H1 (cell line): ENCODE measurements around the gene CSTF2. TPM values are rescaled to one million over a fixed set of nuclear protein-coding genes. Genes with fewer than 3 reads are reported as not detected.

Experiments used
- CTCF ChIA-PET: fragments of 300-600 bp; sonication (Branson Sonifier 250); formaldehyde crosslinking; loops from one replicate; lab custom pipeline; 2021; ENCODE audit not compliant: partially characterized antibody; lab: Charles Lee
- POLR2A ChIA-PET: fragments of 300-600 bp; sonication (Branson Sonifier 250); formaldehyde crosslinking; loops from one replicate; lab custom pipeline; 2021; ENCODE audit warnings: inconsistent platforms; ENCODE audit not compliant: partially characterized antibody; lab: Charles Lee
- DNase-seq, 2 experiments: peaks; one replicate each; pipeline versions ENCODE4 v3.0.0 to v3.0.0-alpha.2; 2010 to 2022; ENCODE audit warnings: low spot score in 2 of 2, low read depth in 1 of 2, mixed read lengths in 1 of 2
- FAIRE-seq: peaks from 2 replicates; lab custom pipeline; 2011; peaks lifted over from hg19 to GRCh38; lab: Jason Lieb, UNC
- H2AFZ ChIP-seq: 2 replicates; pipeline ENCODE4 v1.8.1; 2012; ENCODE audit warnings: low read length, inconsistent platforms
- H2AK5ac ChIP-seq: 2 replicates; pipeline ENCODE4 v1.6.1; 2013; ENCODE audit warnings: low read depth, low read length
- H2BK120ac ChIP-seq: replicated peaks from 2 replicates; pipeline ENCODE3; 2013; ENCODE audit warnings: low read depth, low read length, inconsistent platforms
- H2BK12ac ChIP-seq: 2 replicates; pipeline ENCODE4 v1.6.1; 2013; ENCODE audit warnings: low read depth, low read length
- H2BK15ac ChIP-seq: 2 replicates; pipeline ENCODE4 v1.6.1; 2013; ENCODE audit warnings: low read length
- H2BK20ac ChIP-seq: 2 replicates; pipeline ENCODE4 v1.6.1; 2013; ENCODE audit warnings: low read length
- H2BK5ac ChIP-seq: 2 replicates; pipeline ENCODE4 v1.6.1; 2013; ENCODE audit warnings: low read depth, low read length
- H3K14ac ChIP-seq: 2 replicates; pipeline ENCODE4 v1.6.1; 2013; ENCODE audit warnings: inconsistent platforms; ENCODE audit not compliant: insufficient read length
- H3K18ac ChIP-seq: 2 replicates; pipeline ENCODE4 v1.6.1; 2013; ENCODE audit warnings: low read length; ENCODE audit errors: extremely low read depth
- H3K23ac ChIP-seq: 2 replicates; pipeline ENCODE4 v1.6.1; 2013; ENCODE audit warnings: inconsistent platforms; ENCODE audit not compliant: insufficient read length
- H3K23me2 ChIP-seq: 2 replicates; pipeline ENCODE4 v1.6.1; 2013; ENCODE audit warnings: low read depth, low read length
- H3K27ac ChIP-seq: 2 replicates; pipeline ENCODE4 v1.6.1; 2011; ENCODE audit warnings: low read depth, low read length, inconsistent platforms
- H3K27me3 ChIP-seq, 4 experiments: replicated peaks in 1 of 4; 1 replicate in 1 of 4; 2 replicates in 3 of 4; pipeline versions ENCODE4 v1.6.1 to v1.8.1; 2011 to 2013; ENCODE audit warnings: low read length in 3 of 4, mild to moderate bottlenecking in 3 of 4, inconsistent platforms in 2 of 4, mixed read lengths in 2 of 4, moderate library complexity in 1 of 4; ENCODE audit not compliant: control insufficient read depth in 3 of 4, insufficient read depth in 3 of 4; ENCODE audit errors: extremely low read depth in 1 of 4
- H3K36me3 ChIP-seq, 4 experiments: 2 replicates each; pipeline versions ENCODE4 v1.6.1 to v1.8.1; 2011 to 2013; ENCODE audit warnings: mild to moderate bottlenecking in 4 of 4, low read length in 3 of 4, moderate library complexity in 2 of 4, control low read depth in 1 of 4, inconsistent platforms in 1 of 4; ENCODE audit not compliant: insufficient read depth in 4 of 4, control insufficient read depth in 2 of 4
- H3K4ac ChIP-seq: replicated peaks from 2 replicates; pipeline ENCODE3; 2013; ENCODE audit warnings: low read length, low read depth, mixed read lengths, inconsistent platforms; ENCODE audit not compliant: insufficient read length
- H3K4me1 ChIP-seq, 4 experiments: replicated peaks in 1 of 4; 1 replicate in 1 of 4; 2 replicates in 3 of 4; pipeline versions ENCODE4 v1.6.1 to v1.8.1; 2011 to 2013; ENCODE audit warnings: low read length in 3 of 4, inconsistent platforms in 2 of 4, mixed read lengths in 1 of 4; ENCODE audit not compliant: insufficient read depth in 4 of 4, control insufficient read depth in 3 of 4
- H3K4me2 ChIP-seq, 2 experiments: 2 replicates each; pipeline versions ENCODE4 v1.6.1 to v1.8.1; 2011 to 2013; ENCODE audit warnings: low read depth in 2 of 2, low read length in 2 of 2, control low read depth in 1 of 2, inconsistent platforms in 1 of 2, mild to moderate bottlenecking in 1 of 2; ENCODE audit not compliant: insufficient read depth in 1 of 2
- H3K4me3 ChIP-seq, 4 experiments: fragments of 200-600, 300-600 bp in 1 of 4; sonication (generic), shearing (Covaris generic), sonication (Bioruptor Twin) in 1 of 4; 2 replicates each; pipeline versions ENCODE4 v1.5.1 to v1.8.1; 2011 to 2016; ENCODE audit warnings: low read length in 4 of 4, low read depth in 3 of 4, control low read depth in 2 of 4, inconsistent platforms in 2 of 4, mild to moderate bottlenecking in 2 of 4, mixed read lengths in 1 of 4, moderate library complexity in 1 of 4; ENCODE audit not compliant: insufficient read depth in 2 of 4; ENCODE audit errors: extremely low read depth in 1 of 4
- H3K56ac ChIP-seq: replicated peaks from 2 replicates; pipeline ENCODE3; 2013; ENCODE audit warnings: low read depth, mild to moderate bottlenecking, mixed read lengths, low read length, inconsistent platforms; ENCODE audit not compliant: insufficient read length
- H3K79me1 ChIP-seq: 2 replicates; pipeline ENCODE4 v1.6.1; 2013; ENCODE audit warnings: low read depth, low read length, control low read depth
- H3K79me2 ChIP-seq, 2 experiments: 2 replicates each; pipeline versions ENCODE4 v1.6.1 to v1.8.1; 2012 to 2013; ENCODE audit warnings: low read length in 2 of 2, mild to moderate bottlenecking in 2 of 2, inconsistent platforms in 1 of 2; ENCODE audit not compliant: insufficient read depth in 2 of 2, control insufficient read depth in 1 of 2
- H3K9ac ChIP-seq, 4 experiments: replicated peaks in 1 of 4; 1 replicate in 1 of 4; 2 replicates in 3 of 4; pipeline versions ENCODE4 v1.6.1 to v1.8.1; 2011 to 2013; ENCODE audit warnings: low read depth in 3 of 4, low read length in 3 of 4, control low read depth in 2 of 4, mild to moderate bottlenecking in 2 of 4, moderate library complexity in 2 of 4, inconsistent platforms in 1 of 4; ENCODE audit errors: extremely low read depth in 1 of 4
- H3K9me3 ChIP-seq, 2 experiments: 2 replicates each; pipeline versions ENCODE4 v1.6.1 to v1.8.1; 2012 to 2013; ENCODE audit warnings: mild to moderate bottlenecking in 2 of 2, moderate library complexity in 2 of 2, control low read depth in 1 of 2, inconsistent platforms in 1 of 2, low read depth in 1 of 2, low read length in 1 of 2, mixed read lengths in 1 of 2; ENCODE audit not compliant: insufficient read depth in 2 of 2
- H4K20me1 ChIP-seq, 2 experiments: replicated peaks in 1 of 2; 2 replicates each; pipeline versions ENCODE3 to v1.8.1; 2011 to 2013; ENCODE audit warnings: inconsistent platforms in 2 of 2, low read length in 2 of 2, mild to moderate bottlenecking in 1 of 2; ENCODE audit not compliant: insufficient read depth in 2 of 2, control insufficient read depth in 1 of 2
- H4K5ac ChIP-seq: 2 replicates; pipeline ENCODE4 v1.6.1; 2013; ENCODE audit warnings: low read length, low read depth, mixed read lengths, inconsistent platforms; ENCODE audit not compliant: insufficient read length
- H4K8ac ChIP-seq: 2 replicates; pipeline ENCODE4 v1.8.0; 2013; ENCODE audit warnings: mild to moderate bottlenecking, moderate library complexity, low read length, inconsistent platforms; ENCODE audit not compliant: insufficient read depth; ENCODE audit errors: extremely low read depth
- H4K91ac ChIP-seq: replicated peaks from 2 replicates; pipeline ENCODE3; 2013; ENCODE audit warnings: low read length, mixed read lengths, inconsistent platforms; ENCODE audit not compliant: insufficient read length
- BRCA1 ChIP-seq: IDR thresholded peaks from 2 replicates; pipeline ENCODE4 v1.6.1; 2012; ENCODE audit warnings: low read depth, low read length, improper control_type of control experiment
- CHD2 ChIP-seq: IDR thresholded peaks from 2 replicates; pipeline ENCODE4 v1.6.1; 2012; ENCODE audit warnings: low read length, improper control_type of control experiment
- CTBP2 ChIP-seq: IDR thresholded peaks from 2 replicates; pipeline ENCODE4 v1.7.0; 2011; ENCODE audit warnings: borderline replicate concordance, mild to moderate bottlenecking, moderate library complexity, mixed read lengths, low read length; ENCODE audit not compliant: insufficient read depth, insufficient read length
- EZH2 ChIP-seq: fragments of 200-600 bp; sonication (generic); IDR thresholded peaks from 2 replicates; pipeline ENCODE4 v1.7.1; 2012; ENCODE audit warnings: low read depth, mild to moderate bottlenecking, moderate library complexity, low read length, inconsistent platforms; ENCODE audit not compliant: severe bottlenecking
- MAX ChIP-seq: IDR thresholded peaks from 2 replicates; pipeline ENCODE4 v1.6.1; 2012; ENCODE audit warnings: inconsistent platforms
- RFX5 ChIP-seq: IDR thresholded peaks from 2 replicates; pipeline ENCODE4 v1.6.1; 2011; ENCODE audit warnings: low read depth, low read length, improper control_type of control experiment, borderline replicate concordance
- RNF2 ChIP-seq: fragments of 200-900, 300-1000 bp; sonication (generic); IDR thresholded peaks from 2 replicates; pipeline ENCODE4 v1.7.1; 2016; ENCODE audit warnings: borderline replicate concordance, low read depth, mild to moderate bottlenecking, antibody characterized with exemption, low read length; ENCODE audit not compliant: poor library complexity, severe bottlenecking; ENCODE audit errors: missing control alignments
- SIX5 ChIP-seq: IDR thresholded peaks from 2 replicates; pipeline ENCODE4 v1.6.1; 2011; ENCODE audit warnings: mild to moderate bottlenecking, low read depth, low read length
- WGBS, 2 experiments: shearing (Covaris generic) in 1 of 2; methylation state at CpG; one replicate each; pipeline versions ENCODE4 v1.1.6 to v1.1.7; 2013 to 2015; ENCODE audit warnings: low lambda C conversion rate in 2 of 2, mixed read lengths in 2 of 2, inconsistent platforms in 1 of 2, low coverage in 1 of 2, missing lambda C conversion rate in 1 of 2; ENCODE audit not compliant: insufficient replicate concordance in 2 of 2, insufficient coverage in 1 of 2, insufficient read length in 1 of 2; ENCODE audit errors: extremely low coverage in 1 of 2, missing lambda C conversion rate in 1 of 2; 5-methylcytosine and 5-hydroxymethylcytosine counted together
- polyA plus RNA-seq, 7 experiments: library from polyadenylated mRNA; depleted of rRNA in 3 of 7; stranded (reverse) in 5 of 7; unstranded in 2 of 7; fragments of >200 nt in 5 of 7; fragments of 200-250 nt in 2 of 7; gene quantifications; 1 replicate in 5 of 7; 2 replicates in 1 of 7; 4 replicates in 1 of 7; pipeline versions ENCODE4 v1.2.1 to v1.2.3, GENCODE V29; 2011 to 2013; ENCODE audit warnings: missing spikeins in 2 of 7, mixed read lengths in 2 of 7
- total RNA-seq: library from RNA; stranded (reverse); fragmentation: NEBNext Ultra II Directional; extraction: Animal tissue kit (Norgen Biotek cat#: 25700); gene quantifications from 2 replicates; pipeline ENCODE4 v1.2.1, GENCODE V29; 2021

CSTF2 gene
- total and polyA plus RNA-seq, 2 of the 8 experiments (the other 6 are each of a cell fraction or from before 2014, with no cell fraction given) = 20.7 to 30.9 TPM

GRCh38 chrX:100874325-100874724 lies 54.1 kb downstream of the CSTF2 start, which contains the start of gene NOX1:
TSS of gene NOX1 (minus strand) at chrX:100874359. CDS start at chrX:100874139, 220 bp downstream.
- Histone ChIP-seq H3K14ac (no peak within 1 kb of the TSS), H3K9me3 (no peaks in the 10 kb centered on the region), H3K79me1 (no peaks in the 10 kb centered on the region), H2BK20ac (no peak within 1 kb of the TSS), H4K91ac (no peak within 1 kb of the TSS), H4K8ac (no peak within 1 kb of the TSS), H3K23me2 (no peaks in the 10 kb centered on the region), H2AFZ (no peak within 1 kb of the TSS), H3K79me2 (no peaks in the 10 kb centered on the region), H3K56ac (no peak within 1 kb of the TSS), H3K9ac (no peak within 1 kb of the TSS), H4K5ac (no peak within 1 kb of the TSS), H2AK5ac (no peak within 1 kb of the TSS), H3K18ac (no peak within 1 kb of the TSS), H3K4me1 (no peaks in the 10 kb centered on the region), H2BK12ac (no peak within 1 kb of the TSS), H3K36me3 (no peaks in the 10 kb centered on the region), H3K4ac (no peak within 1 kb of the TSS), H3K27ac (no peak within 1 kb of the TSS), H3K27me3 (no peaks in the 10 kb centered on the region), H2BK5ac (no peak within 1 kb of the TSS), H4K20me1 (no peaks in the 10 kb centered on the region), H3K23ac (no peak within 1 kb of the TSS), H3K4me3 (no peak within 1 kb of the TSS), H3K4me2 (no peak within 1 kb of the TSS), H2BK15ac (no peak within 1 kb of the TSS), H2BK120ac (no peak within 1 kb of the TSS)
- 94% methylated on average over 2 of the region's 2 CpGs; no CpG with 5 or more reads in 1 of the 2 experiments for WGBS, 2 experiments
- DNase-seq (no peak), FAIRE-seq (peak; percentile 7)
- CTCF ChIA-PET = no interaction called here
- POLR2A ChIA-PET = no interaction called here
- TF ChIP-seq CTBP2 (no peak), SIX5 (no peak), CHD2 (no peak), RFX5 (no peak), BRCA1 (no peak), EZH2 (no peak), MAX (no peak), RNF2 (no peak)
